NCI-H1092 (cell line): ENCODE results near the gene TMEM143.
A peak's percentile ranks its signal among the peaks of the same experiment; 100 is the strongest.
"Not testable (repeated sequence)": the region's sequence is repeated elsewhere in the genome, so short reads cannot be mapped to it uniquely, and the experiment has no call there.

Source experiments
- DNase-seq: peaks from one replicate; lab custom pipeline; 2025; lab: John Stamatoyannopoulos, UW

TMEM143 gene

GRCh38 chr19:48330012-48330681, 33.6 kb downstream of the TMEM143 start:
- DNase-seq: peak; percentile 83

GRCh38 chr19:48329167-48329891, 34.4 kb downstream of the TMEM143 start:
- no peak for DNase-seq

GRCh38 chr19:48325265-48325910, 38.4 kb downstream of the TMEM143 start, which contains the start of gene EMP3:
Gene EMP3 (plus strand): TSS chr19:48325552. CDS start chr19:48326845, 1,293 bp downstream.
- DNase-seq: no peak

- peak; percentile 92 for DNase-seq
Observed at GRCh38 chr19:48321622-48322591, 41.8 kb downstream of the TMEM143 start.

GRCh38 chr19:48321372-48321621, 42.4 kb downstream of the TMEM143 start:
- peak; percentile 83 for DNase-seq

- DNase-seq: peak; percentile 33
Observed at GRCh38 chr19:48319647-48320541, 43.8 kb downstream of the TMEM143 start.

GRCh38 chr19:48318286-48318987, 45.3 kb downstream of the TMEM143 start:
- no peak for DNase-seq

- not testable (repeated sequence) for DNase-seq
Observed at GRCh38 chr19:48317708-48317960, 46.1 kb downstream of the TMEM143 start.

GRCh38 chr19:48315712-48316111, 48.0 kb downstream of the TMEM143 start:
- no peak for DNase-seq

GRCh38 chr19:48311384-48311783, 52.4 kb downstream of the TMEM143 start:
- no peak for DNase-seq

- no peak for DNase-seq
Observed at GRCh38 chr19:48310227-48310626, 53.5 kb downstream of the TMEM143 start.

GRCh38 chr19:48309731-48310130, 54.0 kb downstream of the TMEM143 start:
- DNase-seq: not testable (repeated sequence)

- no peak for DNase-seq
Observed at GRCh38 chr19:48308631-48309586, 54.8 kb downstream of the TMEM143 start.

GRCh38 chr19:48303866-48304265, 59.9 kb downstream of the TMEM143 start:
- no peak for DNase-seq

- no peak for DNase-seq
Observed at GRCh38 chr19:48303367-48303766, 60.4 kb downstream of the TMEM143 start.

- no peak for DNase-seq
Observed at GRCh38 chr19:48302600-48302959, 61.2 kb downstream of the TMEM143 start.

- DNase-seq: no peak
Observed at GRCh38 chr19:48301886-48302599, 61.7 kb downstream of the TMEM143 start.

- no peak for DNase-seq
Observed at GRCh38 chr19:48297975-48298374, 65.8 kb downstream of the TMEM143 start.
